NCI-H774 (cell line): Measurements from ENCODE around the gene FKBP2.

Source experiments
- DNase-seq: peaks from one replicate; lab custom pipeline; 2025; lab: John Stamatoyannopoulos, UW

The FKBP2 gene

DNA sequence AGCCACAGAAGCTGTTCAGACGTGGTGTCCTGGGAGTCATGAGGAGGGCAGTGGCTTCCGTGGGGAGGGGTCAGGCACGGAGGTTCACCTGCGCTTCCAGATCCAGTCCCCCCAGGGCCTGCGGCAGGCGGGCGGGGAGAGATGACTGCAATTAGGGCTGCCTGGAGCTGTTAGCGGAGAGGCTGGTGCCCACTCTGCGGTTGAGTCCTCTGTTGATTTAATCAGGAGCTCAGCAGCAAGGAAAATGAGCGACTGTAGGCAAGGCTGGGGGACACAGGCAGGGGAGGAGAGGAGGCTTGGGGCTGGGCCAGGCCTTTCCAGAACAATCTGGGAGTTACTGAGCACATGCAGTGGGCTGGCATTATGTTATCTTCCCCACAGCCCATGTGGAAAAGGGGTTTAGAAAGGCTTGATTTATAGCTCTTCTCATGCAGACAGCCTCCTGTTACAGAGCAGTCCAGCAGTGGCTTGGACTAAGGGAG lies 23.5 kb downstream of the FKBP2 start:
- DNase-seq: no peak

DNA sequence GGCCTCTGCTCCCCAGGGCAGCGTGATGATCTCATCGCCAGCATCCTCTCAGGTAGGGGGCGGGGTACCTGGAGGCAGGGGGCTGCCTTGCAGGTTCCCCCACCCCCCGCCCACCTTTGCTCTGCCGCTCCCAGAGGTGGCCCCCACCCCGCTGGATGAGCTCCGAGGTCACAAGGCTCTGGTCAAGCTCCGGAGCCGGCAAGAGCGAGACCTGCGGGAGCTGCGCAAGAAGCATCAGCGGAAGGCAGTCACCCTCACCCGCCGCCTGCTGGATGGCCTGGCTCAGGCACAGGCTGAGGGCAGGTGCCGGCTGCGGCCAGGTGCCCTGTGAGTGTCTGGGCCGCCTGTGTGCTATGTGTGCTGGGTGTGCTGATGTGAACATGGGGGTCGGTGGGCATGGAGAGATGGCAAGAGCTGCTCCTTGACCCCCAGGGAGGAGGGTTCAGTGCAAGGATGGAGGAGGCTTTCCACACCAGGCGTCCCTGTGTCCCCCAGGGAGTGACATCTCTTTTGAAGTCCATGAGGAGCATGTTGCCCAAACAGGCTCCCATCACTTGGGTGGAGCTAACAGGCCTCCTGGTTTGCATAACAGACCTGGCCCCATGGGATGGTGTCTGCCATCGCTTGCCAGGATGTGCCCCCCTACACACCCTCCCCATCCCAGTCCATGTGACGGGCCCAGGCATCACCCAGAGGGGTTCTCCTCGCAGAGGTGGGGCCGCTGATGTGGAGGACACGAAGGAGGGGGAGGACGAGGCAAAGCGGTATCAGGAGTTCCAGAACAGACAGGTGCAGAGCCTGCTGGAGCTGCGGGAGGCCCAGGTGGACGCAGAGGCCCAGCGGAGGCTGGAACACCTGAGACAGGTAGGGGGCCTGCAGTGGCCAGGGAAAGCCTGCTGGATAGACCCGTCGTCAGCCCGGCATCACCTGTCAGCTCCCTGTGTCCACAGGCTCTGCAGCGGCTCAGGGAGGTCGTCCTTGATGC lies 24.6 kb downstream of the FKBP2 start:
- DNase-seq: no peak

DNA sequence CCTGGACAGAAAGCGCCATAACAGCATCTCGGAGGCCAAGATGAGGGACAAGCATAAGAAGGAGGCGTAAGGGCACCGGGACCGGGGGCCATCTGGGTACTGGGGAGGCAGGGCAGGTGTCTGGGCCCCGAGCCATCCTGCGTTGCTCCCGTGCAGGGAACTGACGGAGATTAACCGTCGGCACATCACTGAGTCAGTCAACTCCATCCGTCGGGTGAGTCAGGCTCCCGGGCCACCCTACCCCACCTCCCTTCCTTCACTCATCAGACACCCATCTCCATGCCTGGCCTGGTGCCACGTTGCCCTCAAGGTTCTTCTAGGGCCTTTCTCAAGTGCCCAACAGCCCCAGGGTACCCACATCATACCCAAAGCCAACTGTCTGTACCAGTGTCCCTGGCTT lies 25.4 kb downstream of the FKBP2 start:
- DNase-seq: no peak

DNA sequence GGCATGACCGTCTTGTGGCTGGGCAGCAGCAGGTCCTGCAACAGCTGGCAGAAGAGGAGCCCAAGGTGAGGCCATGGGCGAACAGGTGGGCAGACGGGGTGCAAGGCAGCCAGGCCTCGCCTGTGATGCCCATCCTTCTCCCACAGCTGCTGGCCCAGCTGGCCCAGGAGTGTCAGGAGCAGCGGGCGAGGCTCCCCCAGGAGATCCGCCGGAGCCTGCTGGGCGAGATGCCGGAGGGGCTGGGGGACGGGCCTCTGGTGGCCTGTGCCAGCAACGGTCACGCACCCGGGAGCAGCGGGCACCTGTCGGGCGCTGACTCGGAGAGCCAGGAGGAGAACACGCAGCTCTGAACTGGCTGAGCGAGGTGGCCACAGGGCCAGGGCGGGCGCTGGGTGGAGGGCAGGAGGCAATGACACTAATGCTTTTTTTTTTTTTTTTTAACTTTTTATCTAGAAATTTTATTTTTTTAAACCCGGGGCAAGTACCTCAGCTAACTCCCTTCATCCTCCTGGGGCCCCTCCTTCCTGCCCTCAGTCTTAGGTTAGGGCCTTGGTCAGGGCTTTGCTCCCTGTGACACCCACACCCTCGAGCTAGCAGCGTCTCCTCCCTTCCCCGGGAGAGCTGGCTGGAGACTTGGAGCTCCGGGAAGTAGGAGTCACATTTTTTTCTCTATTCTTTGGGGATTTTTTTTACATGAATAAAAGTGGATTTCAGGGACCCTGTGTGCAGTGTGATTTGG lies 26.5 kb downstream of the FKBP2 start:
- no peak for DNase-seq

DNA sequence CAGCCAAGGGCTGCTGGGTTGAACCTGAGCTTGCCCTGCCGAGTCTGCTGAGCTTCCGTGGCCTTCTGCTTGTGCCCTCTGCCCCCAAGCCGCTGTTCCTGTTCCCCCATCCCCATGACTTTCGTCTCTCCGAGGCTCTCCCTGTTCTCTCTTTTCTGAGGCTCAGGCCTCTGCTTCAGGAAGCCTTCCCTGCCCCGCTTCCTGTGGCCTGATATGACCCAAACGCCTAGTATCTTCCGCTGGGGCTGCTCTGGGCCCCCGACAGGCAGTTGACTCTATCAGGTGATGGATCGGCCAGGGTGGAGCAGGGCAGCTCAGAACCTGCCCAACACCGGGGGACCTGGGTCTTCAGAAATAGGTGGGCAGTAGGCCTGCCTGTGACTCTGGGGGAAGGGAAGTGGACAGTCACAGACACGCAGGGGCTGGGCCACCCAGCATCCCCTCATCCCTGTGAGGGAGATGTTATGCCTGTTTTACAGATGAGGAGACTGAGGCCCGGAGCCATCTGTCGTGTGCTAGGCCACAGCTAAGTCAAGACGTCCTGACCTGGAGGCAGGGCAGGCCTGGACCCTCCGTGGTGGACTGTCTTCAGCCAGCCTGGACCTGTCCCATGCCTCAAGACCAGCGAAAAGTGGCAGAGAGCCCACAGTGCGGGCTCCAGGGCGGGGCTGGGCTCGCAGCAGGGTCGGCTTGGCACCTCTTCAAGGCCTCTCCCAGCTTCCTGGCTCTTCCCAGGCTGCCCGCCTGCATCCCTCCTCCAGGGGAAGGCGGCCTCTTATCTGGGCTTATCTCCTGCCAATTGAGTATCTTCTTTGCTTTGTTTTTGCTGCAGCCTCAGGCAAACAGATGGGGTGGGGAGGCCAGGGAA lies 27.4 kb downstream of the FKBP2 start:
- DNase-seq: no peak

DNA sequence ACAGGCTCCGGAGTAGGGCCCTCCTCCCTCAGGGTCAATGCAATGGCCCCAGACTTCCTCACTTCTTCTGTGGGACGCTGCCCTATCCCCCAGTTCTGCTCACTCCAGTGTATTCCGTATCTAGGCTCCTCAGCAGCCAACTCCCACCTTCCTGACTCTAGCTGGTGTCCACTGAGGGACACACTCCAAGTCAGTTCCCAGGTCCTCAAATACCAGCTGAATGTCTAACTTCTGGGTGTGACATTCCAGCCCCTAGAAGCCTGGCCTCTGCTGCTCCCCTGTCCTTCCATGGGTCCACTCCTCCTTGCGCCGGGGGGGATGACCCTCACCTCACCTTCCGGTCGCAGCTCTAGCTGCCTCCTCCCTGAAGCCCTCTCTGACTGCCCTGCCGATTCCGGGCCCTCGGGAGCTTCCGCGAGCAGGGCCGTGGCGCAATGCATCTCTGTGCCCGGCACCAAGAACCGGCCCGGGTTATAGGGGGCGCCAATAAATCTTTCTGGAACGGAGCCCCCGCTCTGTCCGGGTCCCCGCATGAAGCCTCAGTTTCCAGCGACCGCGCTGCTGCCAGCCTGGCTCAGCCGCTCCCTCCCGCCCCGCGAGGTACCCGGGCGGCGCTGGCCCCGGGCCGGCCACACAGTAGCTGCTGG lies 28.1 kb downstream of the FKBP2 start:
- no peak for DNase-seq

DNA sequence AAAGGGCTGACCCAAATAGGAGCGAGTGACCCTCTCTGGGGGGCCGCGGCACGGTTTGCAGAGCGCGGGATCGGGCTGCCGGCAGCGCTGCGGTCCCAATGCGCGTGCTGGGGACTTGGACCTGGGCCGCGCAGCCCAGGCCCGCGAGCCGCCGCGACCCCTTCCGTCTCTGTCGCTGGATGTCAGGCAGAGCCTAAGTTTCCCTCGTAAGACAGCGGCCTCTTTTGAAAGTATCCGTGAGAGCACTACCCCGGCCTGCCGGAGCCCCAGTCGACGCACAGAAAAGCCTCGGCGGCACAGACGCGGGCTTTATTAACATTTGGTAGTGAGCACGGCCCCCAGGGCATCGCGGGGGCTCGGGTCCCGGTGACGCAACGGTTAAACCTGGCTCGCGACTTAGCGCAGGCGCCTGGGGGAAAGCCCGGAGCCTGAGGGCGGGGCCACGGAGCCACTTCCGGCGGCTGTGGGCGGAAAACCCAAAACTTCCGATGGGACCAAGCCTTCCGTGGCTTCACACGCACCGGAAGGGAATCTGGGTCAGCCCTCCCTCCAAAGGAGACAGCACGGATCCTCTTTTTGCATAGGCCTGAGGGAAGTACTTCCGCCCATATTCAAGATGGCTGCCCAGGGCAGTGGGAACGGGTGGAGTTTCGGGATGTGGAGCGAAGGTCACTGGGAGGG lies 28.8 kb downstream of the FKBP2 start:
- DNase-seq: peak; percentile 100

DNA sequence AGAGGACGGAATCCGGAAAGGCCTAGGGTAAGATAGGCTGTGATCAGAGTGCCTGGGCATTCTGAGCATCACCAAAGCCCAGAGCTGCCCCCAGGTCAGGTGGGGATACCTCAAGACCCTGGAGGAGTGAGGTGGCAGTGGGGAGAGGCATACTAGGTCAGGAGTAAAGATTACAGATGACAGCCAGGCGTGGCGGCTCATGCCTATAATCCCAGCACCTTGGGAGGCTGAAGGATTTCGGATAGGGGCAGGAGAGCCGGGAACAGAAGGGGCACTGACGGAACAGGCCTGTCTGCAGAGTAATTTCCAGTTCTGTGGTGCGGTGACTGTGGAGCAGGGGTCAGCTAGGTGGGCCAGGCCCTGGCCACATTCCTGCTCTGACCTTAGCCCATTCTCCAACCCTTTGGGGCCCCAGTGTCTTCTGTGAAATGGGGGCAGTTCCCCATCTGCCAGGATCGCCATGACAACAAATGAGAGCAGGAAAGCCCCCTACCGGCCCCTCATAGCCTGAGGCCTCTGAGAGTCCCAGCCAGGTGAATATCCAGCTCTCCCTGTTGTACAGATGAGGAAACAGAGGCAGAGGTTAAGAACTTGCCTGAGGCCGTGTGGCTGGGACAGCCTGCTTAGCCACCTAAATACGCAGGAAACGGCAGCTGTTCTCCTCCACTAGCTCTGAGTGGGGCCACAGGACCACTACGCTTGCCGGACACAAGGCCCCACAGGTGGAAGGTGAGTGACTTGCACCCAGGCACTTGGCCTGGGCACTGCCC lies 34.3 kb downstream of the FKBP2 start:
- DNase-seq: no peak

DNA sequence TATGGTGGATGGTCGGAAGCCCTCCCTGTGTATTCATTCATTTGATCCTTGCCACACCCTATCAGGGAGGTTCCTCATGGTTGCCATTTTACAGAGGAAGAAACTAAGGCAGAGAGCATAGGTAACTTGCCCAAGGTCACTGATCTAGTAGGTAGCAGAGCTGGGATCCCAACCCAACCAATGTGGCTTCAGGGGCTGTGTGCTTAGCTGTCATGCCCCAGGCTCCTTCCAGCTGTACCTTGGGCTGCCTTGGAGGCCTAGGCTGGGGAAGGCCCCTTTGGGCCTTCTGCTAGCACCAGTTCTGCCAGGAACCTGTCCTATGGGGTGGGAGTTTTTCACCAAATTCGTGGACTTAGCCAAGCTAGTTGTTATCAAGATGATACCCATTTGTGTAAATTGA lies 34.9 kb downstream of the FKBP2 start:
- DNase-seq: no peak

DNA sequence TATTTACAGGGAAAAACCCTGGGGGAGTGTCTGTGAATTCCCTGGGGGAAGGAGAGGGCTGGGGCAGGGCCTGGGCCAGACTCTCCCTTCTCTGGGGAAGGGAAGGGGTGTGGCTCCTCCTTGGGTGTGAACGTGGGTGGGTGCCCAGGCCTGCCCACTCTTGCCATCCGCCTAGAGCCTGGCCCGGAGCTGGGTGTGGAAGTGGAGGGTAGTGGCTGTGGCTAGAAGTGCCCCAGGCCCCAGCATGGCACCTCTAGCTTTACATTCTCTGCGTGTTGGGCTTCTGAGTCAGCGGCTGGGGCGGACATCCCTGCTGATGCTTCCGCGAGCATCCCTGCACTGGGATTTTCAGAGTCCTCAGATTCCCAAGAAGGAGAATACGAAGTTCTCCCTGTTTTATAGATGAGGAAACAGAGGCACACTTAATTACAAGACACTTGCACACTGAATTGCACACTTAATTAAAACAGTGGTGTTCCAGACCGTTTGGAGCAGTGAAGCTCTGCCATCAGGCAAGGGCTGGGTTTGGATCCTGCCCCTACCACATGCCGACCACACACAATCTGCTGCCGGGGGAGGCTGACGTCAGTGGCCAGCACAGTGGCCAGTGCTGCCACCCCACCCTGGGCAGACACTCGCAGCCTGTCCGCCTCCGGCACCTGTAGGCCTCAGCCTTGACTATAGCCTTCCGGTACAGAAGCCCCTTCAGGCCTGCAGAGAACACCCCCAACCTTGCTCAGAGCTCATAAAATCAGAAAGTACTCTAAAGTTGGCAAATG lies 35.9 kb downstream of the FKBP2 start:
- DNase-seq: no peak

DNA sequence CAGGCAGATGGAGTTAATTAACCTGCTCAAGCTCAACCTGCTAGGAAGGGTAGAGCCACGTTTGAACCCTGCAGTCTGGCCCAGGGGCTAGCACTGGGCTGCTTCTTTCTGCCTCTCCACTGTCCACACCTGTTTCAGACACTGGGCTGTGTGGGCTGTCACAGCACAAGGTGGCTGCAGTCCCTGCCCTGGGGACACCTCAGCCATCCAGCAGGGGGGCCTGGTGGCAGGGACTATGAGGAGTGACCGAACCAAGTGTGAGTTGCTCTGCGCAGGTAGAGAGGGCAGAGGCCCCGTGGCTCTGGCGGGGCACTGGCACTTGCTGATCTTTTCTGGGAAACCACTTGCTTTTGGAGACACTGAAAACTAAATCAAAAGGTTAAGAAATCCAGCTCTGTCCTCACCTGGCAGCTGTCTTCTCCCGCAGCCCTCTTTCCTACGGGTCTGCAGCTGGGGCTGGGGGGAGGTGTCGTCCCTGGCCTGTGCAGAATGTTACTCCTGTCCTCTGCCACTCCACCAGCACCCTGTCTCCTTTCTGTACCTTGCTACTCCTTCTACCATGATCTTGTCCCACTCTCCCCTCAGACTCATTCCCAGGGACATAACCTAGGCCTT lies 37.8 kb downstream of the FKBP2 start:
- DNase-seq: no peak

DNA sequence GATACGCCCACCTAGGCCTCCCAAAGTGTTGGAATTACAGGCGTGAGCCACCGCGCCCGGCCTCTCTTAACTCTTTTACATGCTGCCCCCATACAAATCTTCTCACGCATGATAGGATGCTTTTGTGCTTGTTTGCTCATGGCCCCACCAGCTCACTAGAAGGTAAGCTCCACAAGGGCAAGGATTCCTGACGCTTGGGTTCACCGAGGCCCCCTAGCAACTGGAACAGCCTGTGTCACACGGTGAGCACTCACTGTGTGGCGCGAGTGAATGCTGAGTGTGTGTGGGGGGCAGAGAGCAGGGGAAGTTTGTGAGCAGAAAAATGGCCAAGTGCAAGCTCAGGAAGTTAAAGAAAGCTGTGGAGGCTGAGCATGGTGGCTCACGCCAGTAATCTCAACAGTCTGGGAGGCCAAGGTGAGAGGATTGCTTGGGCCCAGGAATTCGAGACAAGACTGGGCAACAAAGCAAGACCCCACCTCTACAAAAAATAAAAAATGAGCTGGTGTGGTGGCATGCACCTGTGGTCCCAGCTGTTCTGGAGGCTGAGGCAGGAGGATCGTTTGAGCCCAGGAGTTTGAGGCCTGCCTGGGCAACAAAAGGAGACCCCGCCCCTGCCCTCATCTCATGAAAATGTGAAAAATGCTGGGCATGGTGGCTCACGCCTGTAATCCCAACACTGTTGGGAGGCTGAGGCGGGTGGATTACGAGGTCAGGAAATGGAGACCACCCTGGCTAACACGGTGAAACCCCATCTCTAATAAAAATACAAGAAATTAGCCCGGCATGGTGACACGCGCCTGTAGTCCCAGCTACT lies 41.3 kb downstream of the FKBP2 start:
- no peak for DNase-seq

DNA sequence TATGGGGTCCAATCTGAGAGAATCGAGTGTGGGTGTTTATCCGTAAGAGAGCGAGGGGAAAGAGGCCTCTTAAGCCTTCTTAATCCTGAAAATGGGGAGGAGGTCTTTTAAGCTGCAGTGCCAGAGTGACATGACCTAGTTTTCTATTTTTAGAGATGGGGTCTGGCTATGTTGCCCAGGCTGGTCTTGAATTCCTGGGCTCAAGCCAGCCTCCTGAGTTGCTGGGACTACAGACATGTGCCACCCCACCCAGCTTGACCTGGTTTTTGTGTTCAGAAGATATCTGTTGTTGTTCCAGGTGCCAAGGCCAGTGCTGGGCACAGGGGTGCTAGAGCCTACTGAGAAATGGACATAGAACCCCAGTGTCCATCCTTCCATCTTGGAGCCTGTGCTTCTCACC lies 42.2 kb downstream of the FKBP2 start:
- DNase-seq: no peak

DNA sequence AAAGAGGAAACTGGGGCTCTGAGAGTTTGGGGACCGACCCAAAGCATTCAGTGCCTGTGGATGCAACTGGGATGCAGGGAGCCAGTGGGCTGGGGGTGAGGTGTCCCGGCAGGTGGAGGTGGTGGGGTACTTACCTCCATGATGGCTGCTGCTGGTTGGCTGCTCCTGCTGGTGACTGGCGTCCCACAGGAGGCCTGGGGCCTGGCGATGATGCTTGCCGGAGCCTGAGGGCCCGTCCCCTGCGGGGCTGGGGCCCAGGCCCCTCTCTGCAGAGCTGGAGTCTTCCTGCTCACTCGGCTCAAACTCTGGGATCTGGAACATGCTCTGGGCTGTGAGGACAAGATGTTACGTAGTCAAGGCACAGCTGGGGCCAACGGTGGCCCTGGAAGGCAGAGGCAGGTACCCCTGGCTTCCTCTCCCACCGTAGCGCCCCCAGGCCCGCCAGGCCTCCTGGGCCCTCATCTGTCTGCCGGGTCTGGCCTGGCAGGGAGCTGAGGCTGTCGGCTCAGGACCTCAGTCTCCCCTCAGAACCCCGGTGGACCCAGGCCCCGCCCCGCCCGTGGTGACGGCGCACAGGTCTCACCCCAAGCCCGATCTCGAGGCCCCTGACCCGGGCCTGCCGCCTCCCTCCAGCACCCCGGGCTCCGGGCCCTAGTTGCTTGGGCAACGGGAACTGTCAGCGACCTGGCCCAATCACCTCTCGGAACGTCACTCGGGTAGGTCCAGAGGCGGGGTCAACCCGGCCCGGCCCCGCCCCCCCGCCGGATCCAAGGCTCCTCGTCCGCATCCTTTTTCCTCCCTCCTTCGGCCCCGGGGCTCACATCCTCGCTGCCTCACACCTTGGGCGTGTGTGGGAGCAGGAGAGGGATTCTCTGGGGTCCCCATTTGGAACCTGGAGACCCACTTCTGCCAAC lies 43.4 kb downstream of the FKBP2 start, which contains the start of gene BAD:
TSS of gene BAD (minus strand) at position 618 of the 914 bp plus-strand sequence. CDS start at position 321, 297 bp downstream.
- DNase-seq: peak; percentile 94

DNA sequence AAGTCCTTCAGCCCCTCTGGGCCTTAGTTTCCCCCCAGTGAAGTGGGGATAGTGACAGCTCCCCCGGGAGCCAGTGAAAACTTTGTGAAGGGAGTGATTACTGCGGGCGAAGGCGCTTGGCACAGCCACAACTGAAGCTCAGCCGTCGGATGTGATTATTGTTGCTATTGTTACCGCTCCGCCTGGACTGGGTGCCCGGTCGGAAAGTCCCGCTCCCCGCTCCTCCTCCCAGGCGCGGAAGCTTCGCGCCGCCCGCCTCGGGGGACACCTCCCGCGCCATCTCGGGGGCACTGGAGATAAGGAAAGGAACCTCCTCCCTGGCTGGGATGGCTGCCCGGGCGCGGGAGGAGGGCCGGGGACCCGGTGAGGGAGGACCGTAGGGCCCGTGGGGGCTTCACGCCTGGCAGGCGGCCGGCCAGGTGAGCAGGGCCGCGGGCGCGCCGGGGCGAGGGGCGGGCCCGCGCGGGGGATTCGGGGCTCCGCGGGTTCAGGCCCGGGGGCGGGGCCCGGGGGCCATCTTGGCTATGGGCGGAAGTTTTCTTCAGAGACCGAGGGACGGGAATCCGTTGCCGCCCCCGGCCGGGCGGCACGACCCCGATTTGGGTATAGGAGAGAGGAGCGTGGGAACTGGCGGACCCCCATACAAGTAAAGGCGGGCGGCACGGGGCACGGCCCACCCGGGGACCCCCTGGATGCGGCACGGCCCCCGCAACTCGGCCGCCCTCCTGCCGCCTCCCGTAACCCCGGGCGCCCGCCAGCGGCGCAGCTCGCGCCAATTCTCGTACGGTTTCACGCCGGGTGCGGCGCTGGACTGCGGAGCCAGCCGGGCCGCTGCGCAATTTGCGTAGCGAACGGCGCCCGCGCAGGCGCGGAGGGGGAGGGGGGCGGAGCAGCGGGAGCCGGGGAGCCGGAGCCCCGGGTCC lies 44.3 kb downstream of the FKBP2 start, which contains the start of gene GPR137:
TSS of gene GPR137 (plus strand) at position 887 of the 923 bp plus-strand sequence. CDS start 677 bp downstream, outside the sequence.
- peak; percentile 89 for DNase-seq
